ENCODE data around the gene ARHGAP40.

Gene ARHGAP40

GRCh38 chr20:38649275-38649891, 47.8 kb downstream of the ARHGAP40 start:
- no peak for DNase-seq (ENCODE audit: low read depth in 1 of 2, low spot score in 1 of 2)

- no peak for DNase-seq (ENCODE audit: low read depth in 1 of 2, low spot score in 1 of 2)
These were observed 48.4 kb downstream of the ARHGAP40 start for GRCh38 chr20:38650010-38650409.

- DNase-seq (ENCODE audit: low read depth in 1 of 2, low spot score in 1 of 2): no peak
These were observed 49.5 kb downstream of the ARHGAP40 start for GRCh38 chr20:38651154-38651553.

GRCh38 chr20:38651562-38651961, 50.0 kb downstream of the ARHGAP40 start:
- DNase-seq (ENCODE audit: low read depth in 1 of 2, low spot score in 1 of 2): no peak

GRCh38 chr20:38652995-38653394, 51.4 kb downstream of the ARHGAP40 start:
- no peak for DNase-seq (ENCODE audit: low read depth in 1 of 2, low spot score in 1 of 2)

GRCh38 chr20:38657390-38657789, 55.8 kb downstream of the ARHGAP40 start:
- DNase-seq (ENCODE audit: low read depth in 1 of 2, low spot score in 1 of 2): no peak

GRCh38 chr20:38658879-38659596, 57.4 kb downstream of the ARHGAP40 start:
- peak in 1 of 2 donors; percentile 17 for DNase-seq (ENCODE audit: low read depth in 1 of 2, low spot score in 1 of 2)

GRCh38 chr20:38659597-38659880, 57.9 kb downstream of the ARHGAP40 start:
- no peak for DNase-seq (ENCODE audit: low read depth in 1 of 2, low spot score in 1 of 2)

- no peak for DNase-seq (ENCODE audit: low read depth in 1 of 2, low spot score in 1 of 2)
These were observed 58.8 kb downstream of the ARHGAP40 start for GRCh38 chr20:38660429-38660828.

- no peak for DNase-seq (ENCODE audit: low read depth in 1 of 2, low spot score in 1 of 2)
These were observed 62.1 kb downstream of the ARHGAP40 start for GRCh38 chr20:38663660-38664059.

GRCh38 chr20:38664284-38664683, 62.7 kb downstream of the ARHGAP40 start:
- DNase-seq (ENCODE audit: low read depth in 1 of 2, low spot score in 1 of 2): no peak

GRCh38 chr20:38665094-38665493, 63.5 kb downstream of the ARHGAP40 start:
- DNase-seq (ENCODE audit: low read depth in 1 of 2, low spot score in 1 of 2): no peak

- no peak for DNase-seq (ENCODE audit: low read depth in 1 of 2, low spot score in 1 of 2)
These were observed 64.1 kb downstream of the ARHGAP40 start for GRCh38 chr20:38665506-38666285.

- DNase-seq (ENCODE audit: low read depth in 1 of 2, low spot score in 1 of 2): no peak
These were observed 65.9 kb downstream of the ARHGAP40 start for GRCh38 chr20:38667417-38667956.

GRCh38 chr20:38669688-38670087, 68.1 kb downstream of the ARHGAP40 start:
- no peak for DNase-seq (ENCODE audit: low read depth in 1 of 2, low spot score in 1 of 2)

GRCh38 chr20:38670786-38671185, 69.2 kb downstream of the ARHGAP40 start:
- DNase-seq (ENCODE audit: low read depth in 1 of 2, low spot score in 1 of 2): no peak

- no peak for DNase-seq (ENCODE audit: low read depth in 1 of 2, low spot score in 1 of 2)
These were observed 69.6 kb downstream of the ARHGAP40 start for GRCh38 chr20:38671186-38671585.

GRCh38 chr20:38671701-38672292, 70.2 kb downstream of the ARHGAP40 start:
- DNase-seq (ENCODE audit: low read depth in 1 of 2, low spot score in 1 of 2): no peak

- DNase-seq (ENCODE audit: low read depth in 1 of 2, low spot score in 1 of 2): no peak
These were observed 70.9 kb downstream of the ARHGAP40 start for GRCh38 chr20:38672504-38672903.

- no peak for DNase-seq (ENCODE audit: low read depth in 1 of 2, low spot score in 1 of 2)
These were observed 71.7 kb downstream of the ARHGAP40 start for GRCh38 chr20:38673261-38673660.

- DNase-seq (ENCODE audit: low read depth in 1 of 2, low spot score in 1 of 2): no peak
These were observed 72.1 kb downstream of the ARHGAP40 start for GRCh38 chr20:38673725-38674091.

All from activated T-helper 1 cell treated with anti-CD3 and anti-CD28 coated beads, Interleukin-2, amount 50 U/mL, for 16 hours (primary cell).